ENCODE measurements around the gene TMCO4. TPM values are rescaled to one million over a fixed set of nuclear protein-coding genes. Genes with fewer than 3 reads are reported as not detected.

The TMCO4 gene
- total RNA-seq, 1 donor from 2014 or later: 1.8 TPM

- no peak for TF ChIP-seq EZH2 (IDR thresholded peaks at IDR 0.05; ENCODE audit: insufficient read depth, low read length)
- no peak for TF ChIP-seq CTCF (IDR thresholded peaks at IDR 0.05; ENCODE audit: insufficient read depth, low read depth, low read length)
- Mint-ChIP-seq H3K27ac (ENCODE audit: unreplicated experiment) (no peak overlapping the region), H3K36me3 (ENCODE audit: low read depth, unreplicated experiment) (peaks cover 4% of the 10 kb centered on the region), H3K4me1 (ENCODE audit: low read depth, unreplicated experiment) (peaks cover 30% of the 10 kb centered on the region), H3K4me3 (ENCODE audit: unreplicated experiment) (no peak overlapping the region), H3K9me3 (ENCODE audit: unreplicated experiment) (no peaks in the 10 kb centered on the region), H3K27me3 (ENCODE audit: low read depth, unreplicated experiment) (peaks cover 14% of the 10 kb centered on the region)
- no peaks in the 10 kb centered on the region for H3K27me3 ChIP-seq (ENCODE audit: insufficient read depth, low read length)
- H3K4me3 ChIP-seq (ENCODE audit: insufficient read depth, low read depth, low read length): no peak overlapping the region
- H3K9ac ChIP-seq (ENCODE audit: low read length): no peak overlapping the region
- no peak overlapping the region for H3K4me2 ChIP-seq (ENCODE audit: low read length)
- H3K79me2 ChIP-seq (ENCODE audit: insufficient read depth, low read length): no peaks in the 10 kb centered on the region
- H4K20me1 ChIP-seq (ENCODE audit: insufficient read depth, low read length): no peaks in the 10 kb centered on the region
- H3K9me3 ChIP-seq (ENCODE audit: insufficient read depth, low read depth, low read length): no peaks in the 10 kb centered on the region
- H2AFZ ChIP-seq (ENCODE audit: low read depth, low read length): no peak overlapping the region
- FAIRE-seq (no peak), DNase-seq (ENCODE audit: low read depth) (no peak)
- peaks cover 40% of the 10 kb centered on the region for H3K4me1 ChIP-seq (ENCODE audit: insufficient read depth, low read length)
- H3K36me3 ChIP-seq (ENCODE audit: insufficient read depth, low read length): no peaks in the 10 kb centered on the region
- H3K27ac ChIP-seq (ENCODE audit: low read depth, low read length): peak overlapping the region; percentile 73
These were observed 30.3 kb downstream of the TMCO4 start for GRCh38 chr1:19769211-19769932.

GRCh38 chr1:19768353-19769210, 31.1 kb downstream of the TMCO4 start:
- peak overlapping the region; percentile 57 for H3K9ac ChIP-seq (ENCODE audit: low read length)
- H3K4me3 Mint-ChIP-seq (ENCODE audit: unreplicated experiment): no peak overlapping the region
- TF ChIP-seq EZH2 (IDR thresholded peaks at IDR 0.05; ENCODE audit: insufficient read depth, low read length): no peak
- TF ChIP-seq CTCF (IDR thresholded peaks at IDR 0.05; ENCODE audit: insufficient read depth, low read depth, low read length): no peak
- H3K79me2 ChIP-seq (ENCODE audit: insufficient read depth, low read length): no peaks in the 10 kb centered on the region
- H2AFZ ChIP-seq (ENCODE audit: low read depth, low read length): peak overlapping the region; percentile 58
- DNase-seq (ENCODE audit: low read depth) (no peak), FAIRE-seq (no peak)
- H3K36me3 ChIP-seq (ENCODE audit: insufficient read depth, low read length): no peaks in the 10 kb centered on the region
- no peak overlapping the region for H3K27ac Mint-ChIP-seq (ENCODE audit: unreplicated experiment)
- no peaks in the 10 kb centered on the region for H3K9me3 ChIP-seq (ENCODE audit: insufficient read depth, low read depth, low read length)
- no peaks in the 10 kb centered on the region for H3K27me3 ChIP-seq (ENCODE audit: insufficient read depth, low read length)
- no peak overlapping the region for H3K4me3 ChIP-seq (ENCODE audit: insufficient read depth, low read depth, low read length)
- peaks cover 14% of the 10 kb centered on the region for H3K27me3 Mint-ChIP-seq (ENCODE audit: low read depth, unreplicated experiment)
- no peaks in the 10 kb centered on the region for H3K9me3 Mint-ChIP-seq (ENCODE audit: unreplicated experiment)
- H3K4me2 ChIP-seq (ENCODE audit: low read length): peak overlapping the region; percentile 48
- H3K4me1 Mint-ChIP-seq (ENCODE audit: low read depth, unreplicated experiment): peaks cover 30% of the 10 kb centered on the region
- H3K4me1 ChIP-seq (ENCODE audit: insufficient read depth, low read length): peaks cover 44% of the 10 kb centered on the region
- peak overlapping the region; percentile 73 for H3K27ac ChIP-seq (ENCODE audit: low read depth, low read length)
- H4K20me1 ChIP-seq (ENCODE audit: insufficient read depth, low read length): no peaks in the 10 kb centered on the region
- peaks cover 4% of the 10 kb centered on the region for H3K36me3 Mint-ChIP-seq (ENCODE audit: low read depth, unreplicated experiment)
